ENCODE data around the gene DSCAML1.
"Not testable (repeated sequence)": the region's sequence is repeated elsewhere in the genome, so short reads cannot be mapped to it uniquely, and the experiment has no call there.

DSCAML1 gene

GRCh38 chr11:117818041-117818873, 21.2 kb upstream of the DSCAML1 start:
- peak in 1 of 3 donors; percentile 17 for DNase-seq (ENCODE audit: low read depth in 3 of 3)

- peak; percentile 81 to 88 (median 84) for DNase-seq (ENCODE audit: low read depth in 3 of 3)
Observed at GRCh38 chr11:117817368-117818040, 20.5 kb upstream of the DSCAML1 start.

- DNase-seq (ENCODE audit: low read depth in 3 of 3): no peak
Observed at GRCh38 chr11:117816846-117817367, 19.9 kb upstream of the DSCAML1 start.

GRCh38 chr11:117816151-117816741, 19.2 kb upstream of the DSCAML1 start:
- DNase-seq (ENCODE audit: low read depth in 3 of 3): no peak

- DNase-seq (ENCODE audit: low read depth in 3 of 3): peak in 2 of 3 donors; percentile 42 to 58
Observed at GRCh38 chr11:117815262-117815803, 18.3 kb upstream of the DSCAML1 start.

GRCh38 chr11:117814766-117815261, 17.8 kb upstream of the DSCAML1 start:
- peak; percentile 53 to 61 (median 57) for DNase-seq (ENCODE audit: low read depth in 3 of 3)

GRCh38 chr11:117814204-117814765, 17.3 kb upstream of the DSCAML1 start:
- no peak for DNase-seq (ENCODE audit: low read depth in 3 of 3)

- DNase-seq (ENCODE audit: low read depth in 3 of 3): not testable (repeated sequence)
Observed at GRCh38 chr11:117810056-117810451, 13.0 kb upstream of the DSCAML1 start.

- DNase-seq (ENCODE audit: low read depth in 3 of 3): peak in 1 of 3 donors; percentile 40
Observed at GRCh38 chr11:117809236-117810055, 12.4 kb upstream of the DSCAML1 start.

GRCh38 chr11:117808784-117809183, 11.8 kb upstream of the DSCAML1 start:
- DNase-seq (ENCODE audit: low read depth in 3 of 3): no peak

- peak in 2 of 3 donors; percentile 52 to 76 for DNase-seq (ENCODE audit: low read depth in 3 of 3)
Observed at GRCh38 chr11:117807482-117808327, 10.7 kb upstream of the DSCAML1 start.

GRCh38 chr11:117806846-117807245, 9.8 kb upstream of the DSCAML1 start:
- DNase-seq (ENCODE audit: low read depth in 3 of 3): no peak

GRCh38 chr11:117805045-117805444, 8.0 kb upstream of the DSCAML1 start:
- DNase-seq (ENCODE audit: low read depth in 3 of 3): no peak

GRCh38 chr11:117803896-117804295, 6.9 kb upstream of the DSCAML1 start:
- DNase-seq (ENCODE audit: low read depth in 3 of 3): no peak

- DNase-seq (ENCODE audit: low read depth in 3 of 3): no peak
Observed at GRCh38 chr11:117799634-117800033, 2.6 kb upstream of the DSCAML1 start.

- no peak for DNase-seq (ENCODE audit: low read depth in 3 of 3)
Observed at GRCh38 chr11:117796456-117796871, 552 bp downstream of the DSCAML1 start.

GRCh38 chr11:117795638-117796455, 1.2 kb downstream of the DSCAML1 start:
- DNase-seq (ENCODE audit: low read depth in 3 of 3): no peak

GRCh38 chr11:117794772-117795629, 2.0 kb downstream of the DSCAML1 start:
- DNase-seq (ENCODE audit: low read depth in 3 of 3): no peak

All from stimulated activated CD4-positive, alpha-beta T cell treated with anti-CD3 and anti-CD28 coated beads, TNF-alpha, amount 100 ng/mL, for 48 hours (primary cell).